PC-3 (cell line): ENCODE measurements around the gene SIPA1. TPM values are rescaled to one million over a fixed set of nuclear protein-coding genes. Genes with fewer than 3 reads are reported as not detected.

Experiments used
- ATAC-seq: fragments of 200-7000 bp; cut with Tn5 transposase; 2 replicates; pipeline ENCODE4 v1.9.1; 2020; ENCODE audit warnings: mild to moderate bottlenecking, moderate library complexity
- BruUV-seq: library from RNA; stranded (reverse); fragments of 400-500 nt; replicated peaks from 2 replicates; lab custom pipeline; 2021; lab: Mats Ljungman, UMichigan
- CTCF ChIA-PET: fragments of 300-600 bp; sonication (Branson Sonifier 250); formaldehyde crosslinking; loops from one replicate; lab custom pipeline; 2022; ENCODE audit warnings: antibody characterized with exemption; lab: Charles Lee
- POLR2A ChIA-PET: fragments of 300-600 bp; sonication (Branson Sonifier 250); formaldehyde crosslinking; loops from one replicate; lab custom pipeline; 2022; ENCODE audit warnings: antibody characterized with exemption; ENCODE audit not compliant: unreplicated experiment; lab: Charles Lee
- DNase-seq: peaks from one replicate; pipeline ENCODE4 v3.0.0-alpha.2; 2015
- H2AFZ ChIP-seq: fragments of 300-600 bp; sonication (generic); 2 replicates; pipeline ENCODE4 v1.6.0; 2016; ENCODE audit warnings: antibody characterized with exemption, low read length
- H3F3A ChIP-seq: fragments of 300-600 bp; sonication (generic); one replicate; pipeline ENCODE4 v1.6.0; 2017; ENCODE audit warnings: antibody characterized with exemption, low read length, control low read depth, mild to moderate bottlenecking; ENCODE audit not compliant: unreplicated experiment
- H3K27ac ChIP-seq: fragments of 300-600 bp; sonication (generic); 2 replicates; pipeline ENCODE4 v1.5.1; 2016; ENCODE audit warnings: mild to moderate bottlenecking, low read length
- H3K27me3 ChIP-seq: fragments of 300-600 bp; sonication (generic); 2 replicates; pipeline ENCODE4 v1.6.1; 2016; ENCODE audit warnings: low read length, mixed read lengths
- H3K36me3 ChIP-seq: fragments of 300-600 bp; sonication (generic); 2 replicates; pipeline ENCODE4 v1.6.1; 2016; ENCODE audit warnings: low read depth, mixed run types, low read length, mixed read lengths
- H3K4me1 ChIP-seq: fragments of 300-600 bp; sonication (generic); 2 replicates; pipeline ENCODE4 v1.5.1; 2016; ENCODE audit warnings: low read length; ENCODE audit not compliant: insufficient read depth
- H3K4me2 ChIP-seq: fragments of 300-600 bp; sonication (generic); 2 replicates; pipeline ENCODE4 v1.6.0; 2016; ENCODE audit warnings: low read length
- H3K4me3 ChIP-seq: fragments of 300-600 bp; sonication (generic); 2 replicates; pipeline ENCODE4 v1.5.1; 2016; ENCODE audit warnings: mild to moderate bottlenecking, low read length, mixed read lengths
- H3K79me2 ChIP-seq: fragments of 300-600 bp; sonication (generic); 2 replicates; pipeline ENCODE4 v1.6.1; 2017; ENCODE audit warnings: low read length, mixed read lengths
- H3K9ac ChIP-seq: fragments of 300-600 bp; sonication (generic); 2 replicates; pipeline ENCODE4 v1.6.0; 2016; ENCODE audit warnings: mild to moderate bottlenecking, low read length
- H3K9me2 ChIP-seq: fragments of 300-600 bp; sonication (generic); replicated peaks from 2 replicates; pipeline ENCODE4 v1.6.1; 2016; ENCODE audit warnings: mixed run types, low read length, mixed read lengths
- H3K9me3 ChIP-seq: fragments of 300-600 bp; sonication (generic); 2 replicates; pipeline ENCODE4 v1.6.1; 2016; ENCODE audit warnings: low read length, mixed read lengths
- H4K20me1 ChIP-seq: fragments of 300-600 bp; sonication (generic); 2 replicates; pipeline ENCODE4 v1.6.1; 2016; ENCODE audit warnings: low read length, mixed read lengths
- CTCF ChIP-seq: fragments of 300-600 bp; sonication (generic); conservative IDR thresholded peaks from 2 replicates; pipeline ENCODE4 v1.5.1; 2017; ENCODE audit warnings: antibody characterized with exemption, low read depth, mild to moderate bottlenecking, low read length
- EZH2 ChIP-seq: fragments of 300-600 bp; sonication (generic); IDR thresholded peaks from one replicate; pipeline ENCODE4 v1.6.1; 2017; ENCODE audit warnings: antibody characterized with exemption, mild to moderate bottlenecking, low read length; ENCODE audit not compliant: unreplicated experiment
- EZH2phosphoT487 ChIP-seq: fragments of 300-600 bp; sonication (generic); IDR thresholded peaks from 2 replicates; pipeline ENCODE4 v1.6.1; 2018; ENCODE audit warnings: mild to moderate bottlenecking, antibody characterized with exemption, low read length, borderline replicate concordance
- intact Hi-C: fragments of 100-400 bp; cut with micrococcal nuclease; formaldehyde crosslinking; loops from 2 replicates; pipeline ENCODE4 v1.9.0; 2023
- total RNA-seq: library from RNA; depleted of rRNA; stranded (reverse); fragments of >200 nt; gene quantifications from 2 replicates; pipeline ENCODE4 v1.2.3, GENCODE V29; 2014

Gene SIPA1
- total RNA-seq, 1 experiment from 2014 or later: 113 TPM

DNA sequence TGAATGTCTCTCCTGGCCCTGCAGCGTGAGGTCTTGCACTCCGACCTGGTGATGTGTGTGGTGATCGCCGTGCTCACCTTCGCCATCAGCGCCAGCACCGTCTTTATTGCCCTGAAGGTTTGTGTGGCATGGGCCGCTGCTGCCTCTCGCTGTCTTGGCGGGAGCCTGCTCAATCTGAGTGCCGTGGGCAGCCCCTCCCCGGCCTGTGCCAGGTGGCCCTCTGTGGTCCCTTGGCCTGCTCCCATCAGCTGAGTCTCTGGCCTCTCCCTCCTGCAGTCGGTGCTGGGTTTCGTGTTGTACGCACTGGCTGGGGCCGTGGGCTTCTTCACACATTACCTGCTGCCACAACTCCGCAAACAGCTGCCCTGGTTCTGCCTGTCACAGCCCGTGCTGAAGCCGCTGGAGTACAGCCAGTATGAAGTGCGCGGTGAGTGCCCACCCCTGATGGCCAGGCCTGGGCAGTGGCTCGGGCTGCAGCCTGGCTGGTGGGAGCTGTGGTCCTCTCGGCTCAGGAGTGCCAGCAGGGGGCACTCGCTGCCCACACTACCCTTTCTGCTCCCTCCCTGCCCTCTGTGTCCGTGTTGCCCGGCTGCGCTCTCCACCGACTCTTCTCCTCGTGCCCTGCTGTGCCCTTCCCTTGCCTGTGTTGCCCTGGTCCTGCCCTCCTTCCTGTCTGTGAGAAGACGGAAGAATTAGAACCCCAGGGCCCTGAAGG, 12.1 kb upstream of the SIPA1 start:
- H3K4me1 ChIP-seq: no peaks in the 10 kb centered on the region
- no peak overlapping the region for H2AFZ ChIP-seq
- peaks cover 67% of the 10 kb centered on the region for H3K36me3 ChIP-seq
- H3K9me2 ChIP-seq: no peaks in the 10 kb centered on the region
- ChIA-PET CTCF (no interaction called here), POLR2A (no interaction called here)
- no peak overlapping the region for H3K27ac ChIP-seq
- no peaks in the 10 kb centered on the region for H3F3A ChIP-seq
- H3K9me3 ChIP-seq: no peaks in the 10 kb centered on the region
- H3K4me3 ChIP-seq: no peak overlapping the region
- BruUV-seq: no TSS peak
- intact Hi-C loops: no loop called here
- no peak overlapping the region for H3K4me2 ChIP-seq
- TF ChIP-seq EZH2phosphoT487 (no peak), CTCF (peak; percentile 62)
- no peaks in the 10 kb centered on the region for H3K79me2 ChIP-seq
- DNase-seq (no peak), ATAC-seq (peak; percentile 66)
- H3K27me3 ChIP-seq: no peaks in the 10 kb centered on the region
- no peak overlapping the region for H3K9ac ChIP-seq
- no peaks in the 10 kb centered on the region for H4K20me1 ChIP-seq

DNA sequence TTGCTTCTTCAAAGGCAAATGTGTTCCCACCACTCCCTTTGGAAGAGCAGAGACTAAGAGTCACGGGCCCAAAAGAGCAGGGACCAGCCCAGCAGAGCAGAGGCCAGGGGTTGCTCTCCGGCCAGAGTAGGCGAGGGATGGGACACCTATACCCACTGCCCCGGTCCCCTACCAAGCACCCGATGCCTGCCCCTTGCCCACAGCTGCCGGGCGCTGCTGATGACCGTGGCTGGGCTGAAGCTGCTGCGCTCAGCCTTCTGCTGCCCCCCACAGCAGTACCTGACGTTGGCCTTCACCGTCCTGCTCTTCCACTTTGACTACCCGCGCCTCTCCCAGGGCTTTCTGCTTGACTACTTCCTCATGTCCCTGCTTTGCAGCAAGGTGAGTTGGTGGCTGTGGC, 10.7 kb upstream of the SIPA1 start:
- ChIA-PET POLR2A (no interaction called here), CTCF (no interaction called here)
- H3K4me1 ChIP-seq: no peaks in the 10 kb centered on the region
- intact Hi-C loops: no loop called here
- BruUV-seq: no TSS peak
- no peak overlapping the region for H3K4me3 ChIP-seq
- DNase-seq: no peak
- ATAC-seq: no peak
- H3K27me3 ChIP-seq: no peaks in the 10 kb centered on the region
- H3F3A ChIP-seq: no peaks in the 10 kb centered on the region
- H3K9ac ChIP-seq: no peak overlapping the region
- TF ChIP-seq CTCF (no peak), EZH2phosphoT487 (no peak), EZH2 (no peak)
- no peak overlapping the region for H3K27ac ChIP-seq
- no peak overlapping the region for H2AFZ ChIP-seq
- H3K36me3 ChIP-seq: peaks cover 60% of the 10 kb centered on the region
- H3K9me3 ChIP-seq: no peaks in the 10 kb centered on the region
- H4K20me1 ChIP-seq: no peaks in the 10 kb centered on the region
- H3K79me2 ChIP-seq: no peaks in the 10 kb centered on the region
- H3K4me2 ChIP-seq: no peak overlapping the region
- no peaks in the 10 kb centered on the region for H3K9me2 ChIP-seq

- H3K79me2 ChIP-seq: no peaks in the 10 kb centered on the region
- no peak overlapping the region for H3K9ac ChIP-seq
- DNase-seq (no peak), ATAC-seq (no peak)
- no peaks in the 10 kb centered on the region for H3K4me1 ChIP-seq
- no TSS peak for BruUV-seq
- H3K36me3 ChIP-seq: peaks cover 62% of the 10 kb centered on the region
- H3K27ac ChIP-seq: no peak overlapping the region
- ChIA-PET POLR2A (no interaction called here), CTCF (no interaction called here)
- H3F3A ChIP-seq: no peaks in the 10 kb centered on the region
- no peaks in the 10 kb centered on the region for H4K20me1 ChIP-seq
- H3K27me3 ChIP-seq: no peaks in the 10 kb centered on the region
- intact Hi-C loops: no loop called here
- H3K4me2 ChIP-seq: no peak overlapping the region
- H3K9me2 ChIP-seq: no peaks in the 10 kb centered on the region
- no peak overlapping the region for H2AFZ ChIP-seq
- no peak for TF ChIP-seq EZH2
- TF ChIP-seq CTCF: no peak
- no peak for TF ChIP-seq EZH2phosphoT487
- H3K9me3 ChIP-seq: no peaks in the 10 kb centered on the region
- no peak overlapping the region for H3K4me3 ChIP-seq
Measured at GRCh38 chr11:65629579-65629978, 8.3 kb upstream of the SIPA1 start.
